Inferior parietal cortex (tissue), 1 donor: ENCODE results near the gene ALPL.

Experiments used
- DNase-seq: peaks from one replicate; pipeline ENCODE4 v3.0.0-alpha.2; 2016; ENCODE audit errors: extremely low spot score

ALPL gene

GRCh38 chr1:21530368-21531016, 21.3 kb downstream of the ALPL start:
- DNase-seq: no peak

- DNase-seq: no peak
Observed at GRCh38 chr1:21531241-21531640, 22.0 kb downstream of the ALPL start.

GRCh38 chr1:21532496-21532895, 23.3 kb downstream of the ALPL start:
- DNase-seq: no peak

GRCh38 chr1:21532992-21533534, 23.8 kb downstream of the ALPL start:
- no peak for DNase-seq

- no peak for DNase-seq
Observed at GRCh38 chr1:21534146-21534545, 24.9 kb downstream of the ALPL start.

GRCh38 chr1:21534674-21535378, 25.6 kb downstream of the ALPL start:
- peak; percentile 16 for DNase-seq

- no peak for DNase-seq
Observed at GRCh38 chr1:21536218-21536617, 27.0 kb downstream of the ALPL start.

GRCh38 chr1:21537511-21537931, 28.3 kb downstream of the ALPL start:
- no peak for DNase-seq

GRCh38 chr1:21537932-21538630, 28.9 kb downstream of the ALPL start:
- no peak for DNase-seq

- no peak for DNase-seq
Observed at GRCh38 chr1:21539933-21540332, 30.7 kb downstream of the ALPL start.

- DNase-seq: no peak
Observed at GRCh38 chr1:21541329-21541728, 32.1 kb downstream of the ALPL start.

GRCh38 chr1:21541835-21542234, 32.6 kb downstream of the ALPL start:
- no peak for DNase-seq

GRCh38 chr1:21543598-21543997, 34.4 kb downstream of the ALPL start:
- no peak for DNase-seq

- DNase-seq: no peak
Observed at GRCh38 chr1:21544095-21544494, 34.9 kb downstream of the ALPL start.

GRCh38 chr1:21546122-21546825, 37.1 kb downstream of the ALPL start:
- DNase-seq: no peak

GRCh38 chr1:21547876-21548275, 38.7 kb downstream of the ALPL start:
- no peak for DNase-seq

GRCh38 chr1:21550097-21550496, 40.9 kb downstream of the ALPL start:
- DNase-seq: no peak

GRCh38 chr1:21550866-21551475, 41.7 kb downstream of the ALPL start:
- DNase-seq: no peak

GRCh38 chr1:21552715-21553114, 43.5 kb downstream of the ALPL start:
- no peak for DNase-seq

- no peak for DNase-seq
Observed at GRCh38 chr1:21553116-21553926, 44.1 kb downstream of the ALPL start.
